Chondrocyte (in vitro differentiated cells): Measurements from ENCODE around the gene PHTF2. TPM values are rescaled to one million over a fixed set of nuclear protein-coding genes. Genes with fewer than 3 reads are reported as not detected.

Source experiments
- DNase-seq: peaks from one replicate; pipeline ENCODE4 v3.0.0; 2021; ENCODE audit warnings: mixed read lengths, low spot score
- H3K27ac Mint-ChIP-seq: one replicate; pipeline ENCODE4 v1.8.0; 2021; ENCODE audit warnings: mild to moderate bottlenecking, moderate library complexity, mixed read lengths; ENCODE audit not compliant: unreplicated experiment
- H3K27me3 Mint-ChIP-seq: 2 replicates; pipeline ENCODE4 v1.8.0; 2021; ENCODE audit warnings: low read depth, mixed read lengths
- H3K36me3 Mint-ChIP-seq: 2 replicates; pipeline ENCODE4 v1.8.0; 2021; ENCODE audit warnings: low read depth, mixed read lengths
- H3K4me1 Mint-ChIP-seq: 2 replicates; pipeline ENCODE4 v1.8.0; 2021; ENCODE audit warnings: low read depth, mild to moderate bottlenecking, mixed read lengths
- H3K4me3 Mint-ChIP-seq: one replicate; pipeline ENCODE4 v1.8.0; 2021; ENCODE audit warnings: mild to moderate bottlenecking, moderate library complexity, mixed read lengths; ENCODE audit not compliant: unreplicated experiment
- H3K9me3 Mint-ChIP-seq: 2 replicates; pipeline ENCODE4 v1.8.0; 2021; ENCODE audit warnings: low read depth, mixed read lengths
- total RNA-seq: library from RNA; stranded (reverse); gene quantifications from 3 replicates; pipeline ENCODE4 v1.2.1, GENCODE V29; 2021
- TF ChIP-seq, protein P1 (sequence below): fragments of 200-600 bp; sonication (generic); IDR thresholded peaks from 2 replicates; pipeline ENCODE4 v1.5.0; 2021; ENCODE audit warnings: antibody characterized with exemption, mild to moderate bottlenecking, moderate library complexity

The PHTF2 gene
- total RNA-seq, 1 donor from 2014 or later: 52.6 TPM

GRCh38 chr7:77935652-77936348 lies 137.2 kb downstream of the PHTF2 start:
- Mint-ChIP-seq H3K27ac (peak overlapping the region; percentile 27), H3K27me3 (no peaks in the 10 kb centered on the region), H3K4me3 (no peak overlapping the region), H3K36me3 (no peaks in the 10 kb centered on the region), H3K9me3 (no peaks in the 10 kb centered on the region), H3K4me1 (peaks cover 8% of the 10 kb centered on the region)
- TF ChIP-seq, protein P1, sequence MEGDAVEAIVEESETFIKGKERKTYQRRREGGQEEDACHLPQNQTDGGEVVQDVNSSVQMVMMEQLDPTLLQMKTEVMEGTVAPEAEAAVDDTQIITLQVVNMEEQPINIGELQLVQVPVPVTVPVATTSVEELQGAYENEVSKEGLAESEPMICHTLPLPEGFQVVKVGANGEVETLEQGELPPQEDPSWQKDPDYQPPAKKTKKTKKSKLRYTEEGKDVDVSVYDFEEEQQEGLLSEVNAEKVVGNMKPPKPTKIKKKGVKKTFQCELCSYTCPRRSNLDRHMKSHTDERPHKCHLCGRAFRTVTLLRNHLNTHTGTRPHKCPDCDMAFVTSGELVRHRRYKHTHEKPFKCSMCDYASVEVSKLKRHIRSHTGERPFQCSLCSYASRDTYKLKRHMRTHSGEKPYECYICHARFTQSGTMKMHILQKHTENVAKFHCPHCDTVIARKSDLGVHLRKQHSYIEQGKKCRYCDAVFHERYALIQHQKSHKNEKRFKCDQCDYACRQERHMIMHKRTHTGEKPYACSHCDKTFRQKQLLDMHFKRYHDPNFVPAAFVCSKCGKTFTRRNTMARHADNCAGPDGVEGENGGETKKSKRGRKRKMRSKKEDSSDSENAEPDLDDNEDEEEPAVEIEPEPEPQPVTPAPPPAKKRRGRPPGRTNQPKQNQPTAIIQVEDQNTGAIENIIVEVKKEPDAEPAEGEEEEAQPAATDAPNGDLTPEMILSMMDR: peak; percentile 84
- no peak for DNase-seq

DNA sequence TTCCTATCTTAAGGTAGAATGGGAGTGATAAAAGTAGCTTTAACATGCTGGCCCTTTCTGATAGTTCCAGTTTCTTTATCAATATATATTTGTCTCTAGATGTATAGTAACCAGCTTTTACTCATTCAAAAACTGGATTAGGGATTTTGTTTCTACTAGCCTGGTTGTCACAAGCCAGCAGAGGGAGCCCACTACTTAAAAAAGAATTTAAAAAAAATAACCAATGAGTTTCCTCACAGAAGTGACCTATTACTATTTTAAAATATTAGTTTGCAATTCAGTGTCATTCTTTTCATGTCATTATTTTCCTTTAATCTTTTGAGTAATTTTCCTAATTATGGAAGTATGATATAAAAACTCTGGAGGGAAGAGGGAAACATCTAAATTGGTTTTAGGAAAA lies 142.1 kb downstream of the PHTF2 start:
- Mint-ChIP-seq H3K4me3 (no peak overlapping the region), H3K27me3 (no peaks in the 10 kb centered on the region), H3K4me1 (no peaks in the 10 kb centered on the region), H3K27ac (no peak overlapping the region), H3K36me3 (peaks cover 6% of the 10 kb centered on the region), H3K9me3 (no peaks in the 10 kb centered on the region)
- TF ChIP-seq, protein P1: peak; percentile 93
- no peak for DNase-seq

DNA sequence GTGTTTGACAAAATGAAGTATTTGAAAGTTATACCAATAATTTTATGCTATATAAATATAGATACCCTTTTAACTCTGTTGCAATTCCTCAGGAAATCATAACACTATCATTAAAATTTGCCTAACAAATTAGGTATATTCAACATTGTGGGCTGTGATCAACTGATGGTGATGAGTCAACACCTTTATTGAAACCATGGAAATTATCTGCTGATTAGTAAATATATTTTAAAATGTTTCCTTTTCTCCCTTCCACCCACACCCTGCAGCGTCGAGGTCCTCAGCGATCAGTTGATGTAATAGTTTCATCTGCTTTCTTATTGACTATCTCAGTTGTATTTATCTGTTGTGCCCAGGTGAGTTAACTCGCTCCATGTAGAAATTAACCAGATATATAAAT lies 143.9 kb downstream of the PHTF2 start:
- H3K9me3 Mint-ChIP-seq: no peaks in the 10 kb centered on the region
- H3K4me3 Mint-ChIP-seq: no peak overlapping the region
- no peaks in the 10 kb centered on the region for H3K27me3 Mint-ChIP-seq
- H3K36me3 Mint-ChIP-seq: peaks cover 6% of the 10 kb centered on the region
- no peak overlapping the region for H3K27ac Mint-ChIP-seq
- TF ChIP-seq, protein P1: no peak
- DNase-seq: no peak
- no peaks in the 10 kb centered on the region for H3K4me1 Mint-ChIP-seq

GRCh38 chr7:77944183-77945182 lies 145.9 kb downstream of the PHTF2 start:
- Mint-ChIP-seq H3K36me3 (peaks cover 6% of the 10 kb centered on the region), H3K4me3 (no peak overlapping the region), H3K4me1 (no peaks in the 10 kb centered on the region), H3K27ac (no peak overlapping the region), H3K9me3 (no peaks in the 10 kb centered on the region), H3K27me3 (no peaks in the 10 kb centered on the region)
- DNase-seq: no peak
- TF ChIP-seq, protein P1: no peak

- Mint-ChIP-seq H3K4me3 (no peak overlapping the region), H3K27me3 (no peaks in the 10 kb centered on the region), H3K36me3 (no peaks in the 10 kb centered on the region), H3K9me3 (no peaks in the 10 kb centered on the region), H3K27ac (no peak overlapping the region), H3K4me1 (no peaks in the 10 kb centered on the region)
- TF ChIP-seq, protein P1: no peak
- DNase-seq: no peak
Observed at GRCh38 chr7:77950548-77950947, 152.0 kb downstream of the PHTF2 start.
